ENCODE results near the gene MRPS30.

MRPS30 gene

GRCh38 chr5:44862808-44863207, 54.1 kb downstream of the MRPS30 start:
- Histone ChIP-seq H3K27me3 (ENCODE audit: control insufficient read depth, insufficient read depth, low read length) (no peaks in the 10 kb centered on the region), H3K4me1 (ENCODE audit: control insufficient read depth, low read depth, low read length) (no peaks in the 10 kb centered on the region), H3K36me3 (ENCODE audit: control insufficient read depth, low read depth, low read length) (no peaks in the 10 kb centered on the region), H3K9me3 (ENCODE audit: control insufficient read depth, low read depth, low read length) (no peaks in the 10 kb centered on the region), H3K27ac (ENCODE audit: low read length) (no peak overlapping the region), H3K4me3 (ENCODE audit: low read length) (no peak overlapping the region), H3K9ac (ENCODE audit: low read length) (no peak overlapping the region)
